IMR-90 (cell line): Measurements from ENCODE around the gene WAS. TPM values are rescaled to one million over a fixed set of nuclear protein-coding genes. Genes with fewer than 3 reads are reported as not detected.
A peak's percentile ranks its signal among the peaks of the same experiment; 100 is the strongest.

ENCODE experiments used
- ATAC-seq: fragments of 200-7000 bp; cut with Tn5 transposase; 2 replicates; pipeline ENCODE4 v1.9.1; 2020; ENCODE audit warnings: low read depth, mild to moderate bottlenecking, moderate library complexity
- Bru-seq: library from RNA; stranded (reverse); fragments of 400-500 nt; gene quantifications from one replicate; lab custom pipeline; 2021; lab: Mats Ljungman, UMichigan
- BruChase-seq, 2 experiments: library from RNA; stranded (reverse); fragments of 400-500 nt; gene quantifications; one replicate each; lab custom pipeline; 2021; lab: Mats Ljungman, UMichigan
- BruUV-seq: library from RNA; stranded (reverse); fragments of 400-500 nt; replicated peaks from 2 replicates; lab custom pipeline; 2021; lab: Mats Ljungman, UMichigan
- CTCF ChIA-PET: fragments of 300-600 bp; formaldehyde crosslinking; extraction: SDS; loops from one replicate; lab custom pipeline; 2021; ENCODE audit warnings: antibody characterized with exemption; lab: Yijun Ruan, JAX
- POLR2A ChIA-PET: fragments of 300-600 bp; sonication (Branson Sonifier 250); formaldehyde crosslinking; loops from one replicate; lab custom pipeline; 2022; ENCODE audit warnings: antibody characterized with exemption; ENCODE audit not compliant: unreplicated experiment; lab: Charles Lee
- DNase-seq: peaks from one replicate; pipeline ENCODE4 v3.0.0; 2013
- H2AFZ ChIP-seq: replicated peaks from 2 replicates; pipeline ENCODE3; 2013; ENCODE audit warnings: low read length, mild to moderate bottlenecking; ENCODE audit not compliant: poor library complexity
- H2AK5ac ChIP-seq: 2 replicates; pipeline ENCODE4 v1.6.1; 2013; ENCODE audit warnings: low read depth, low read length, inconsistent platforms
- H2AK9ac ChIP-seq: replicated peaks from 2 replicates; pipeline ENCODE3; 2013; ENCODE audit warnings: mild to moderate bottlenecking, low read depth, low read length, moderate library complexity; ENCODE audit not compliant: poor library complexity
- H2BK120ac ChIP-seq: 2 replicates; pipeline ENCODE4 v1.6.1; 2013; ENCODE audit warnings: low read depth, low read length, inconsistent platforms
- H2BK15ac ChIP-seq: 3 replicates; pipeline ENCODE4 v1.6.1; 2013; ENCODE audit warnings: low read depth, low read length, inconsistent platforms
- H2BK20ac ChIP-seq: 2 replicates; pipeline ENCODE4 v1.6.1; 2013; ENCODE audit warnings: low read depth, mild to moderate bottlenecking, inconsistent platforms, low read length, moderate library complexity
- H2BK5ac ChIP-seq: 2 replicates; pipeline ENCODE4 v1.6.1; 2013; ENCODE audit warnings: mild to moderate bottlenecking, low read depth, low read length, inconsistent platforms; ENCODE audit not compliant: poor library complexity, severe bottlenecking
- H3K14ac ChIP-seq: replicated peaks from 2 replicates; pipeline ENCODE4 v1.6.1; 2013; ENCODE audit warnings: low read depth, low read length, inconsistent platforms
- H3K18ac ChIP-seq: 2 replicates; pipeline ENCODE4 v1.6.1; 2013; ENCODE audit warnings: low read depth, low read length, control low read depth
- H3K23ac ChIP-seq: 2 replicates; pipeline ENCODE4 v1.6.1; 2013; ENCODE audit warnings: low read depth, low read length, inconsistent platforms
- H3K27ac ChIP-seq: 2 replicates; pipeline ENCODE4 v1.5.1; 2013; ENCODE audit warnings: mild to moderate bottlenecking, control low read depth, low read length; ENCODE audit not compliant: insufficient read depth
- H3K27me3 ChIP-seq: 2 replicates; pipeline ENCODE4 v1.6.1; 2013; ENCODE audit warnings: low read length; ENCODE audit not compliant: control insufficient read depth, insufficient read depth
- H3K36me3 ChIP-seq: 2 replicates; pipeline ENCODE4 v1.6.1; 2013; ENCODE audit warnings: low read length, mixed read lengths; ENCODE audit not compliant: control insufficient read depth, insufficient read depth
- H3K4ac ChIP-seq: 2 replicates; pipeline ENCODE4 v1.6.1; 2013; ENCODE audit warnings: low read depth, low read length, inconsistent platforms
- H3K4me1 ChIP-seq: 2 replicates; pipeline ENCODE4 v1.6.1; 2013; ENCODE audit warnings: low read length, mixed read lengths; ENCODE audit not compliant: control insufficient read depth, insufficient read depth
- H3K4me2 ChIP-seq: 2 replicates; pipeline ENCODE4 v1.6.1; 2013; ENCODE audit warnings: low read depth, mild to moderate bottlenecking, control low read depth, low read length, moderate library complexity
- H3K4me3 ChIP-seq: 2 replicates; pipeline ENCODE4 v1.5.1; 2013; ENCODE audit warnings: low read depth, mild to moderate bottlenecking, control low read depth, low read length, moderate library complexity; ENCODE audit not compliant: insufficient read depth
- H3K56ac ChIP-seq: 2 replicates; pipeline ENCODE4 v1.6.1; 2013; ENCODE audit warnings: low read length, inconsistent platforms; ENCODE audit not compliant: insufficient read depth; ENCODE audit errors: extremely low read depth
- H3K79me1 ChIP-seq, 2 experiments: 2 replicates each; pipeline ENCODE4 v1.6.1; 2013; ENCODE audit warnings: low read length in 2 of 2, inconsistent platforms in 1 of 2, low read depth in 1 of 2
- H3K9ac ChIP-seq: 2 replicates; pipeline ENCODE4 v1.6.1; 2013; ENCODE audit warnings: low read depth, low read length, control low read depth
- H3K9me1 ChIP-seq: 2 replicates; pipeline ENCODE4 v1.6.1; 2013; ENCODE audit warnings: low read length, inconsistent platforms; ENCODE audit not compliant: insufficient read depth
- H3K9me3 ChIP-seq: 2 replicates; pipeline ENCODE4 v1.6.1; 2013; ENCODE audit warnings: low read length; ENCODE audit not compliant: control insufficient read depth, insufficient read depth
- H4K20me1 ChIP-seq: 2 replicates; pipeline ENCODE4 v1.6.1; 2013; ENCODE audit warnings: low read length, inconsistent platforms; ENCODE audit not compliant: insufficient read depth
- H4K5ac ChIP-seq: 2 replicates; pipeline ENCODE4 v1.6.1; 2013; ENCODE audit warnings: mild to moderate bottlenecking, low read depth, low read length, control low read depth
- H4K8ac ChIP-seq, 2 experiments: 2 replicates each; pipeline ENCODE4 v1.6.1; 2013; ENCODE audit warnings: low read depth in 2 of 2, low read length in 2 of 2, control low read depth in 1 of 2, inconsistent platforms in 1 of 2
- H4K91ac ChIP-seq: 2 replicates; pipeline ENCODE4 v1.6.1; 2013; ENCODE audit warnings: low read depth, low read length, inconsistent platforms; ENCODE audit not compliant: insufficient read depth
- CHD1 ChIP-seq: IDR thresholded peaks from 2 replicates; pipeline ENCODE4 v1.6.1; 2012; ENCODE audit warnings: low read depth, low read length, improper control_type of control experiment
- ELK1 ChIP-seq: fragments of 150-350 bp; IDR thresholded peaks from 2 replicates; pipeline ENCODE4 v1.6.1; 2016; ENCODE audit warnings: low read depth, mild to moderate bottlenecking, low read length, moderate library complexity, borderline replicate concordance
- FOS ChIP-seq: fragments of 150-350 bp; IDR thresholded peaks from 2 replicates; pipeline ENCODE4 v1.6.1; 2016; ENCODE audit warnings: low read depth, low read length
- MAFK ChIP-seq: IDR thresholded peaks from 2 replicates; pipeline ENCODE4 v1.6.1; 2012; ENCODE audit warnings: low read depth, low read length, improper control_type of control experiment
- MAZ ChIP-seq: IDR thresholded peaks from 2 replicates; pipeline ENCODE4 v1.6.1; 2012; ENCODE audit warnings: low read depth, mild to moderate bottlenecking, low read length, improper control_type of control experiment, moderate library complexity, borderline replicate concordance
- MXI1 ChIP-seq: IDR thresholded peaks from 2 replicates; pipeline ENCODE4 v1.6.1; 2012; ENCODE audit warnings: low read depth, mild to moderate bottlenecking, low read length, moderate library complexity, borderline replicate concordance
- NFE2L2 ChIP-seq: fragments of 150-350 bp; IDR thresholded peaks from 2 replicates; pipeline ENCODE4 v1.6.1; 2016; ENCODE audit warnings: low read depth, mild to moderate bottlenecking, low read length
- RAD21 ChIP-seq: IDR thresholded peaks from 2 replicates; pipeline ENCODE4 v1.6.1; 2012; ENCODE audit warnings: low read length, improper control_type of control experiment
- RCOR1 ChIP-seq: IDR thresholded peaks from 2 replicates; pipeline ENCODE4 v1.6.1; 2012; ENCODE audit warnings: mild to moderate bottlenecking, low read length, improper control_type of control experiment; ENCODE audit not compliant: insufficient replicate concordance
- RFX5 ChIP-seq: IDR thresholded peaks from 2 replicates; pipeline ENCODE4 v1.8.0; 2012; ENCODE audit warnings: low read depth, mild to moderate bottlenecking, low read length, moderate library complexity
- SMC3 ChIP-seq: fragments of 150-350 bp; IDR thresholded peaks from 2 replicates; pipeline ENCODE4 v1.6.1; 2016; ENCODE audit warnings: low read depth, mild to moderate bottlenecking, antibody characterized with exemption, low read length, moderate library complexity
- USF2 ChIP-seq: fragments of 150-350 bp; IDR thresholded peaks from 2 replicates; pipeline ENCODE4 v1.6.1; 2017; ENCODE audit warnings: mild to moderate bottlenecking, antibody characterized with exemption, low read length, low read depth
- WGBS, 2 experiments: methylation state at CpG; one replicate each; pipeline versions ENCODE4 v1.1.5 to v1.1.7; 2013; ENCODE audit warnings: missing lambda C conversion rate in 2 of 2; ENCODE audit not compliant: insufficient read length in 1 of 2; ENCODE audit errors: extremely low coverage in 2 of 2; 5-methylcytosine and 5-hydroxymethylcytosine counted together
- dilution Hi-C: fragments of 300-500 bp; cut with HindIII; formaldehyde crosslinking; loops from one replicate; pipeline ENCODE4 v1.14.3; 2018; ENCODE audit warnings: low sequenced_read_pairs; ENCODE audit not compliant: unreplicated experiment
- in situ Hi-C: fragments of 300-500 bp; cut with MboI; formaldehyde crosslinking; loops from 3 replicates; pipeline ENCODE4 v1.14.3; 2019; ENCODE audit warnings: low sequenced_read_pairs, inconsistent platforms, mixed read lengths
- intact Hi-C: fragments of 100-400 bp; cut with micrococcal nuclease; formaldehyde crosslinking; loops from 2 replicates; pipeline ENCODE4 v1.10.0; 2022
- long read RNA-seq: library from polyadenylated mRNA; unstranded; transcript quantifications from one replicate; pipeline ENCODE4 v2.0.0, GENCODE V29; 2021; ENCODE audit not compliant: unreplicated experiment
- polyA plus RNA-seq, 3 experiments: library from polyadenylated mRNA; depleted of rRNA; stranded (reverse); fragments of >200 nt; gene quantifications; 2 replicates each; pipeline ENCODE4 v1.2.3, GENCODE V29; 2012; ENCODE audit warnings: low replicate concordance in 1 of 3
- total RNA-seq: library from RNA; depleted of rRNA; stranded (reverse); fragments of >200 nt; gene quantifications from 2 replicates; pipeline ENCODE4 v1.2.3, GENCODE V29; 2012; rRNA removed

WAS gene
- total RNA-seq (not detected in 2 replicates), polyA plus RNA-seq (2012; rRNA removed) (0.09 and 0.14 TPM in 2 replicates), Bru-seq, nascent RNA (percentile 18 among the genes with signal in this experiment), BruChase-seq, experiment 1, labeled RNA remaining after a 6-hour chase (percentile 20 among the genes with signal in this experiment), BruChase-seq, experiment 2, labeled RNA remaining after a 2-hour chase (percentile 18 among the genes with signal in this experiment)
- 0.11 and 0.14 TPM in 2 replicates for polyA plus RNA-seq (2012; cell fraction: cytosol; rRNA removed)
- polyA plus RNA-seq (2012; cell fraction: nucleus; rRNA removed; ENCODE audit: low replicate concordance): 0.74 and 1.1 TPM in 2 replicates
- long read RNA-seq: 0 reads

GRCh38 chrX:48683411-48683982 lies at the start of gene WAS:
Gene WAS, plus strand, starts transcription at chrX:48683799. Its CDS starts 55 bp downstream, at chrX:48683854.
- H2BK120ac ChIP-seq: no peak within 1 kb of the TSS
- H3K4me1 ChIP-seq: no peaks in the 10 kb centered on the region
- H3K9ac ChIP-seq: no peak within 1 kb of the TSS
- no peak within 1 kb of the TSS for H4K8ac ChIP-seq
- CTCF ChIA-PET: interaction anchor here (0.6 kb wide), 1 partner anchor 87 kb away, joined by 4 read pairs; no protein-coding TSS in a partner anchor
- 64% methylated on average over 4 of the region's 13 CpGs; no CpG with 5 or more reads in 1 of the 2 experiments for WGBS, 2 experiments
- H3K56ac ChIP-seq: no peak within 1 kb of the TSS
- in situ Hi-C loops: no loop called here
- no peak within 1 kb of the TSS for H2BK5ac ChIP-seq
- no peak for ATAC-seq
- no peak for DNase-seq
- H3K36me3 ChIP-seq: no peaks in the 10 kb centered on the region
- H3K14ac ChIP-seq: no peak within 1 kb of the TSS
- no peak within 1 kb of the TSS for H2AFZ ChIP-seq
- no peaks in the 10 kb centered on the region for H3K9me1 ChIP-seq
- no peak within 1 kb of the TSS for H2BK15ac ChIP-seq
- POLR2A ChIA-PET: no interaction called here
- H3K79me1 ChIP-seq: no peaks in the 10 kb centered on the region
- H3K9me3 ChIP-seq: no peaks in the 10 kb centered on the region
- H3K4me2 ChIP-seq: no peak within 1 kb of the TSS
- H3K4ac ChIP-seq: no peak within 1 kb of the TSS
- H4K91ac ChIP-seq: no peak within 1 kb of the TSS
- H2AK5ac ChIP-seq: no peak within 1 kb of the TSS
- no peaks in the 10 kb centered on the region for H4K20me1 ChIP-seq
- intact Hi-C loops: no loop called here
- H3K23ac ChIP-seq: no peak within 1 kb of the TSS
- no peak for TF ChIP-seq USF2
- TF ChIP-seq MAZ: no peak
- TF ChIP-seq CHD1: no peak
- no peak for TF ChIP-seq MXI1
- TF ChIP-seq RCOR1: no peak
- TF ChIP-seq RFX5: no peak
- TF ChIP-seq ELK1: no peak
- TF ChIP-seq MAFK: no peak
- no peak for TF ChIP-seq RAD21
- TF ChIP-seq SMC3: no peak
- no peak for TF ChIP-seq FOS
- no peak for TF ChIP-seq NFE2L2
- dilution Hi-C loops: no loop called here
- H2AK9ac ChIP-seq: no peak within 1 kb of the TSS
- H3K4me3 ChIP-seq: no peak within 1 kb of the TSS
- H4K5ac ChIP-seq: no peak within 1 kb of the TSS
- no peak within 1 kb of the TSS for H2BK20ac ChIP-seq
- no peak within 1 kb of the TSS for H3K18ac ChIP-seq
- BruUV-seq: no TSS peak
- H3K27me3 ChIP-seq: peaks cover 5% of the 10 kb centered on the region; the same call in 1 of the 2 replicates
- no peak within 1 kb of the TSS for H3K27ac ChIP-seq
